ENCODE data around the gene UQCRH. TPM values are rescaled to one million over a fixed set of nuclear protein-coding genes. Genes with fewer than 3 reads are reported as not detected.

Gene UQCRH
- 188 TPM for total RNA-seq
- 850 TPM for polyA plus RNA-seq (ENCODE audit: insufficient read depth, low read depth, low replicate concordance)
- long read RNA-seq, donor 1, transcript UQCRH-202 (2 exons, 621 nt): minor isoform, 15 of 224 reads
- long read RNA-seq, donor 1, transcript UQCRH-205 (5 exons, 674 nt): minor isoform, 8 of 224 reads
- long read RNA-seq, donor 1, transcript UQCRH-201 (4 exons, 604 nt): major isoform, 153 of 224 reads
- long read RNA-seq, donor 1, partial matches to known transcripts: 21 of 224 reads
- long read RNA-seq, donor 1, other reads (novel, unspliced or antisense): 25 of 224 reads
- long read RNA-seq, donor 2, transcript UQCRH-202 (2 exons, 621 nt): minor isoform, 14 of 271 reads
- long read RNA-seq, donor 2, transcript UQCRH-205 (5 exons, 674 nt): minor isoform, 20 of 271 reads
- long read RNA-seq, donor 2, transcript UQCRH-201 (4 exons, 604 nt): major isoform, 209 of 271 reads
- long read RNA-seq, donor 2, partial matches to known transcripts: 0 of 271 reads
- long read RNA-seq, donor 2, other reads (novel, unspliced or antisense): 26 of 271 reads
- long read RNA-seq, donor 3, transcript UQCRH-202 (2 exons, 621 nt): minor isoform, 21 of 415 reads
- long read RNA-seq, donor 3, transcript UQCRH-205 (5 exons, 674 nt): minor isoform, 19 of 415 reads
- long read RNA-seq, donor 3, transcript UQCRH-201 (4 exons, 604 nt): major isoform, 296 of 415 reads
- long read RNA-seq, donor 3, partial matches to known transcripts: 19 of 415 reads
- long read RNA-seq, donor 3, other reads (novel, unspliced or antisense): 59 of 415 reads
- long read RNA-seq, donor 4, transcript UQCRH-205 (5 exons, 674 nt): minor isoform, 5 of 166 reads
- long read RNA-seq, donor 4, transcript UQCRH-202 (2 exons, 621 nt): minor isoform, 6 of 166 reads
- long read RNA-seq, donor 4, transcript UQCRH-201 (4 exons, 604 nt): major isoform, 144 of 166 reads
- long read RNA-seq, donor 4, partial matches to known transcripts: 0 of 166 reads
- long read RNA-seq, donor 4, other reads (novel, unspliced or antisense): 11 of 166 reads
- long read RNA-seq, donor 5, transcript UQCRH-201 (4 exons, 604 nt): major isoform, 26 of 30 reads
- long read RNA-seq, donor 5, partial matches to known transcripts: 0 of 30 reads
- long read RNA-seq, donor 5, other reads (novel, unspliced or antisense): 0 of 30 reads
- long read RNA-seq, donor 6, transcript UQCRH-201 (4 exons, 604 nt): major isoform, 629 of 943 reads
- long read RNA-seq, donor 6, transcript UQCRH-205 (5 exons, 674 nt): minor isoform, 51 of 943 reads
- long read RNA-seq, donor 6, transcript UQCRH-202 (2 exons, 621 nt): minor isoform, 43 of 943 reads
- long read RNA-seq, donor 6, partial matches to known transcripts: 5 of 943 reads
- long read RNA-seq, donor 6, other reads (novel, unspliced or antisense): 213 of 943 reads
- long read RNA-seq, donor 7, transcript UQCRH-201 (4 exons, 604 nt): major isoform, 40 of 62 reads
- long read RNA-seq, donor 7, transcript UQCRH-202 (2 exons, 621 nt): minor isoform, 5 of 62 reads
- long read RNA-seq, donor 7, partial matches to known transcripts: 5 of 62 reads
- long read RNA-seq, donor 7, other reads (novel, unspliced or antisense): 8 of 62 reads
- long read RNA-seq, donor 8, transcript UQCRH-201 (4 exons, 604 nt): major isoform, 262 of 358 reads
- long read RNA-seq, donor 8, transcript UQCRH-202 (2 exons, 621 nt): minor isoform, 16 of 358 reads
- long read RNA-seq, donor 8, transcript UQCRH-205 (5 exons, 674 nt): minor isoform, 8 of 358 reads
- long read RNA-seq, donor 8, partial matches to known transcripts: 19 of 358 reads
- long read RNA-seq, donor 8, other reads (novel, unspliced or antisense): 53 of 358 reads
- long read RNA-seq, donor 9, transcript UQCRH-202 (2 exons, 621 nt): minor isoform, 8 of 195 reads
- long read RNA-seq, donor 9, transcript UQCRH-201 (4 exons, 604 nt): major isoform, 154 of 195 reads
- long read RNA-seq, donor 9, transcript UQCRH-205 (5 exons, 674 nt): minor isoform, 10 of 195 reads
- long read RNA-seq, donor 9, partial matches to known transcripts: 9 of 195 reads
- long read RNA-seq, donor 9, other reads (novel, unspliced or antisense): 12 of 195 reads
- long read RNA-seq, donor 10, transcript UQCRH-205 (5 exons, 674 nt): minor isoform, 15 of 252 reads
- long read RNA-seq, donor 10, transcript UQCRH-201 (4 exons, 604 nt): major isoform, 180 of 252 reads
- long read RNA-seq, donor 10, transcript UQCRH-202 (2 exons, 621 nt): minor isoform, 24 of 252 reads
- long read RNA-seq, donor 10, partial matches to known transcripts: 6 of 252 reads
- long read RNA-seq, donor 10, other reads (novel, unspliced or antisense): 26 of 252 reads

DNA sequence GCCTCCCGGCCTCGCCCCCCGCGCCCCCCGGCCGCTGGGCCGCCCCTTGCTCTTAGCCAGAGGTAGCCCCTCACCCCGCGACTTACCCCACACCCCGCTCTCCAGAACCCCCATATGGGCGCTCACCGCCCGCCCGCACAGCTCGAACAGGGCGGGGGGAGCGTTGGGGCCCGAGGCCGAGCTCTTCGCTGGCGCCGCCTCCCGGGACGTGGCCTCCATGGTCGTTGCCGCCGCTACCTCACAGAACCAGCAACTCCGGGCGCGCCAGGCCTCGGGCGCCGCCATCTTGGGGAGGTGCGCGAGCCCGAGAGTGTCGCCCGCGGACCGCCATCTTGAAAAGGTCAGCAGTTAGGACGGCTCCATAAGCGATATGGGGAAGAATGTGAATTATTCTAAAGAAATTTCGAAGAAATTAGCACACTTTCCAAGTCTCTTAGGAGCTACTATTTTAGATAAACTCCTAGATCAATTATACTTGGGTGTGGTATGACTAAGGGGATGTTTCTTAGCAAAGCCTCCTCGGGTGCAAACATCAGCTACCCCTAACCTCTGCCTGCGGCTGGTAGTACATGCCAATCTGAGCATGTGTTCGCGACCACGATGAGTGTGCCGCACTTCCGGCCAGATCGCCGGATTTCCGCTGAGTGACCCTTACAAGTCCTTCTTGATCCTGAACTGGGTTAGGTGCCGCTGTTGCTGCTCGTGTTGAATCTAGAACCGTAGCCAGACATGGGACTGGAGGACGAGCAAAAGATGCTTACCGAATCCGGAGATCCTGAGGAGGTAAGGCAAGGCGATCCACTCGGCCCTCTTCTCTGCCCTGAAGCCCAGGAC lies at the start of gene UQCRH, which contains the start of gene LRRC41:
TSS of gene UQCRH (plus strand) at position 661 of the 834 bp plus-strand sequence. CDS start at position 730, 69 bp downstream.
TSS of gene LRRC41 (minus strand) at position 579 of the 834 bp plus-strand sequence. CDS start at position 285, 294 bp downstream.
- peak within 1 kb of the TSS; percentile 90 to 97 (median 97) for H3K9ac ChIP-seq (ENCODE audit: low read length in 3 of 3)
- H3K36me3 ChIP-seq (ENCODE audit: control insufficient read depth in 2 of 3, insufficient read depth in 3 of 3, low read length in 3 of 3): no peaks in the 10 kb centered on the region
- DNase-seq (peak; percentile 95 to 98 (median 98)), FAIRE-seq (peak; percentile 3)
- peak within 1 kb of the TSS; percentile 96 to 98 for H3K27ac ChIP-seq (ENCODE audit: low read depth in 2 of 2, low read length in 2 of 2)
- intact Hi-C loops (cut with DNase I): no loop called here
- H3K27me3 ChIP-seq (ENCODE audit: control insufficient read depth, insufficient read depth, low read length): no peaks in the 10 kb centered on the region
- no peaks in the 10 kb centered on the region for H3K9me3 ChIP-seq (ENCODE audit: control insufficient read depth in 2 of 3, insufficient read depth in 1 of 3, low read length in 3 of 3)
- peak within 1 kb of the TSS; percentile 83 to 88 (median 88) for H3K4me3 ChIP-seq (ENCODE audit: low read length in 3 of 3)
- peaks cover 0 to 24% (median 11%) of the 10 kb centered on the region in 3 donors for H3K4me1 ChIP-seq (ENCODE audit: control insufficient read depth in 2 of 3, insufficient read depth in 2 of 3, low read depth in 1 of 3, low read length in 3 of 3)
- TF ChIP-seq, protein P1, sequence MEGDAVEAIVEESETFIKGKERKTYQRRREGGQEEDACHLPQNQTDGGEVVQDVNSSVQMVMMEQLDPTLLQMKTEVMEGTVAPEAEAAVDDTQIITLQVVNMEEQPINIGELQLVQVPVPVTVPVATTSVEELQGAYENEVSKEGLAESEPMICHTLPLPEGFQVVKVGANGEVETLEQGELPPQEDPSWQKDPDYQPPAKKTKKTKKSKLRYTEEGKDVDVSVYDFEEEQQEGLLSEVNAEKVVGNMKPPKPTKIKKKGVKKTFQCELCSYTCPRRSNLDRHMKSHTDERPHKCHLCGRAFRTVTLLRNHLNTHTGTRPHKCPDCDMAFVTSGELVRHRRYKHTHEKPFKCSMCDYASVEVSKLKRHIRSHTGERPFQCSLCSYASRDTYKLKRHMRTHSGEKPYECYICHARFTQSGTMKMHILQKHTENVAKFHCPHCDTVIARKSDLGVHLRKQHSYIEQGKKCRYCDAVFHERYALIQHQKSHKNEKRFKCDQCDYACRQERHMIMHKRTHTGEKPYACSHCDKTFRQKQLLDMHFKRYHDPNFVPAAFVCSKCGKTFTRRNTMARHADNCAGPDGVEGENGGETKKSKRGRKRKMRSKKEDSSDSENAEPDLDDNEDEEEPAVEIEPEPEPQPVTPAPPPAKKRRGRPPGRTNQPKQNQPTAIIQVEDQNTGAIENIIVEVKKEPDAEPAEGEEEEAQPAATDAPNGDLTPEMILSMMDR (IDR thresholded peaks at IDR 0.05; ENCODE audit: borderline replicate concordance, extremely low read depth, insufficient read depth): no peak

DNA sequence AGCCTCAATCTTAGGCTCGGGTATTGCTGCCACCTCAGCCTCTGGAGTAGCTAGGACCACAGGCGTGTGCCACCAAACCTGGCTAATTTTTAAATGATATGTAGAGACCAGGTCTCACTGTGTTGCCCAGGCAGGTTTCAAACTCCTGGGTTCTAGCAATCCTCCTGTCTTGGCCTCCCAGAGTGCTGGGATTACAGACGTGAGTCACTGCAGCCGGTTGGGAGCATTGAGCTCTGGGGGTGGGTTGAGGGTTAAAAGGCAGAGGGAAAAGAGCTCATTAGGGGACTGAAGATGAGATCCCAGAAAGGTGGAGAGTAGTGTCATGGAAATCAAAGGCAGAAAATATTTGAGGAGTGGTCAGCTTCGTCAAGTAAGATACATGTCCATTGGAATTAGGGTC lies 48.8 kb upstream of the UQCRH start:
- TF ChIP-seq, protein P1 (IDR thresholded peaks at IDR 0.05; ENCODE audit: borderline replicate concordance, extremely low read depth, insufficient read depth): no peak
- FAIRE-seq (no peak), DNase-seq (no peak)
- no peak overlapping the region for H3K4me3 ChIP-seq (ENCODE audit: low read length in 3 of 3)
- no peaks in the 10 kb centered on the region for H3K36me3 ChIP-seq (ENCODE audit: control insufficient read depth in 2 of 3, insufficient read depth in 3 of 3, low read length in 3 of 3)
- H3K27ac ChIP-seq (ENCODE audit: low read depth in 2 of 2, low read length in 2 of 2): no peak overlapping the region
- no peaks in the 10 kb centered on the region for H3K4me1 ChIP-seq (ENCODE audit: control insufficient read depth in 2 of 3, insufficient read depth in 2 of 3, low read depth in 1 of 3, low read length in 3 of 3)
- H3K27me3 ChIP-seq (ENCODE audit: control insufficient read depth, insufficient read depth, low read length): no peaks in the 10 kb centered on the region
- intact Hi-C loops (cut with DNase I): no loop called here
- H3K9ac ChIP-seq (ENCODE audit: low read length in 3 of 3): no peak overlapping the region
- no peaks in the 10 kb centered on the region for H3K9me3 ChIP-seq (ENCODE audit: control insufficient read depth in 2 of 3, insufficient read depth in 1 of 3, low read length in 3 of 3)
